Panc1 (cell line): ENCODE measurements around the gene APPL1. TPM values are rescaled to one million over a fixed set of nuclear protein-coding genes. Genes with fewer than 3 reads are reported as not detected.

Experiments
- ATAC-seq: fragments of 200-7000 bp; cut with Tn5 transposase; 2 replicates; pipeline ENCODE4 v1.9.1; 2020; ENCODE audit warnings: mild to moderate bottlenecking, moderate library complexity
- BruUV-seq: library from RNA; stranded (reverse); fragments of 400-500 nt; replicated peaks from 2 replicates; lab custom pipeline; 2021; lab: Mats Ljungman, UMichigan
- CTCF ChIA-PET: fragments of 300-600 bp; sonication (Branson Sonifier 250); formaldehyde crosslinking; loops from one replicate; lab custom pipeline; 2022; ENCODE audit warnings: antibody characterized with exemption; lab: Charles Lee
- POLR2A ChIA-PET: fragments of 300-600 bp; sonication (Branson Sonifier 250); formaldehyde crosslinking; loops from one replicate; lab custom pipeline; 2022; ENCODE audit warnings: antibody characterized with exemption; lab: Charles Lee
- DNase-seq: peaks from one replicate; pipeline ENCODE4 v3.0.0-alpha.2; 2010; ENCODE audit warnings: low read depth, low spot score
- H3K27ac ChIP-seq: 2 replicates; pipeline ENCODE4 v1.5.1; 2011; ENCODE audit warnings: mild to moderate bottlenecking, low read length, inconsistent platforms
- H3K27me3 ChIP-seq: fragments of 200-500 bp; sonication (Bioruptor generic); 2 replicates; pipeline ENCODE4 v1.6.0; 2014; ENCODE audit warnings: low read length, inconsistent platforms; ENCODE audit not compliant: control insufficient read depth, insufficient read depth
- H3K36me3 ChIP-seq: fragments of 200-500 bp; sonication (Bioruptor generic); 2 replicates; pipeline ENCODE4 v1.5.1; 2014; ENCODE audit warnings: inconsistent platforms, mild to moderate bottlenecking, low read length, moderate library complexity; ENCODE audit not compliant: control insufficient read depth, insufficient read depth
- H3K4me1 ChIP-seq: 2 replicates; pipeline ENCODE4 v1.5.1; 2011; ENCODE audit warnings: inconsistent platforms, mild to moderate bottlenecking, low read length, moderate library complexity; ENCODE audit not compliant: control insufficient read depth, insufficient read depth
- H3K4me3 ChIP-seq, 2 experiments: 2 replicates each; pipeline ENCODE4 v1.5.1; 2011 to 2012; ENCODE audit warnings: low read depth in 2 of 2, low read length in 2 of 2, mild to moderate bottlenecking in 2 of 2, inconsistent platforms in 1 of 2, moderate library complexity in 1 of 2
- H3K9me3 ChIP-seq: fragments of 200-500 bp; sonication (Bioruptor generic); 2 replicates; pipeline ENCODE4 v1.5.1; 2014; ENCODE audit warnings: low read depth, mild to moderate bottlenecking, inconsistent platforms, low read length, moderate library complexity; ENCODE audit not compliant: control insufficient read depth, insufficient read depth
- CTCF ChIP-seq: fragments of 450-650 bp; IDR thresholded peaks from 2 replicates; pipeline ENCODE4 v1.5.1; 2017; ENCODE audit warnings: mild to moderate bottlenecking
- POLR2AphosphoS5 ChIP-seq: IDR thresholded peaks from 2 replicates; pipeline ENCODE4 v1.6.1; 2012; ENCODE audit warnings: mild to moderate bottlenecking, low read depth, low read length, moderate library complexity
- REST ChIP-seq, 2 experiments: IDR thresholded peaks; 2 replicates each; pipeline ENCODE4 v1.6.1; 2011 to 2012; ENCODE audit warnings: low read depth in 2 of 2, control low read depth in 1 of 2, low read length in 1 of 2, mild to moderate bottlenecking in 1 of 2, moderate library complexity in 1 of 2; ENCODE audit not compliant: insufficient read depth in 1 of 2
- SIN3A ChIP-seq: IDR thresholded peaks from 2 replicates; pipeline ENCODE4 v1.6.1; 2012; ENCODE audit warnings: low read depth, mild to moderate bottlenecking, low read length, moderate library complexity, borderline replicate concordance; ENCODE audit not compliant: insufficient read depth
- TCF7L2 ChIP-seq: IDR thresholded peaks from 2 replicates; pipeline ENCODE4 v1.6.1; 2011; ENCODE audit warnings: mild to moderate bottlenecking, low read depth, low read length, inconsistent platforms
- in situ Hi-C: cut with HindIII; loops from 2 replicates; pipeline ENCODE4 v1.10.0; 2016; ENCODE audit warnings: low sequenced_read_pairs, low pct_unique_long_range_greater_than_20kb
- intact Hi-C: fragments of 100-400 bp; cut with micrococcal nuclease; formaldehyde crosslinking; loops from one replicate; pipeline ENCODE4 v1.10.0; 2022; ENCODE audit not compliant: unreplicated experiment
- total RNA-seq: library from RNA; stranded (reverse); gene quantifications from one replicate; pipeline ENCODE4 v1.2.1, GENCODE V29; 2021; ENCODE audit not compliant: unreplicated experiment

APPL1 gene
- total RNA-seq, 1 experiment from 2014 or later, result 36.3 TPM

- in situ Hi-C loops, result no loop called here
- ATAC-seq, result no peak
These were observed 43.0 kb upstream of the APPL1 start for GRCh38 chr3:57184526-57184925.

GRCh38 chr3:57192028-57192427 lies 35.5 kb upstream of the APPL1 start:
- H3K27me3 ChIP-seq, result no peaks in the 10 kb centered on the region
- TF ChIP-seq TCF7L2, result no peak
- TF ChIP-seq POLR2AphosphoS5, result no peak
- no peak for TF ChIP-seq REST (IDR thresholded peaks at IDR 0.05; ENCODE audit: insufficient read depth in 1 of 2, low read depth in 2 of 2, low read length in 1 of 2)
- no peak for TF ChIP-seq CTCF
- TF ChIP-seq SIN3A, result no peak
- H3K4me1 ChIP-seq, result no peaks in the 10 kb centered on the region
- ChIA-PET CTCF (no interaction called here), POLR2A (interaction anchor here (0.6 kb wide), 1 partner anchor 96 kb away, joined by 4 read pairs; no protein-coding TSS in a partner anchor)
- intact Hi-C loops, result no loop called here
- no peaks in the 10 kb centered on the region for H3K9me3 ChIP-seq
- DNase-seq, result no peak
- H3K27ac ChIP-seq, result no peak overlapping the region
- no peak for ATAC-seq
- BruUV-seq, result no TSS peak
- H3K4me3 ChIP-seq, result no peak overlapping the region
- H3K36me3 ChIP-seq, result no peaks in the 10 kb centered on the region
- in situ Hi-C loops, result no loop called here

More at GRCh38 chr3:57184526-57184925, 43.0 kb upstream of the APPL1 start:
- no peak for TF ChIP-seq CTCF
- no peak for TF ChIP-seq SIN3A
- no peak for TF ChIP-seq POLR2AphosphoS5
- no peak for TF ChIP-seq REST (IDR thresholded peaks at IDR 0.05; ENCODE audit: insufficient read depth in 1 of 2, low read depth in 2 of 2, low read length in 1 of 2)
- no peak for TF ChIP-seq TCF7L2
- POLR2A ChIA-PET, result no interaction called here
- no peak overlapping the region for H3K4me3 ChIP-seq
- no peak for DNase-seq
- H3K27ac ChIP-seq, result no peak overlapping the region
- no peaks in the 10 kb centered on the region for H3K9me3 ChIP-seq
- intact Hi-C loops, result no loop called here
- BruUV-seq, result no TSS peak
- no peaks in the 10 kb centered on the region for H3K4me1 ChIP-seq
- CTCF ChIA-PET, result no interaction called here
- no peaks in the 10 kb centered on the region for H3K36me3 ChIP-seq
- H3K27me3 ChIP-seq, result no peaks in the 10 kb centered on the region; the same call in 1 of the 2 replicates
